Parathyroid adenoma (tissue), 2 donors: Measurements from ENCODE around the gene TMEM254.
A peak's percentile ranks its signal among the peaks of the same experiment; 100 is the strongest.

Experiments used
- H2AFZ ChIP-seq: fragments of 300-600 bp; sonication (generic); one replicate; pipeline ENCODE4 v1.7.0; 2017; ENCODE audit warnings: antibody characterized with exemption, mild to moderate bottlenecking
- H3K27ac ChIP-seq: fragments of 300-600 bp; sonication (generic); one replicate; pipeline ENCODE4 v1.7.0; 2017
- H3K27me3 ChIP-seq: fragments of 300-600 bp; sonication (generic); one replicate; pipeline ENCODE4 v1.7.0; 2017; ENCODE audit warnings: low read length; ENCODE audit not compliant: control insufficient read depth, insufficient read depth
- H3K36me3 ChIP-seq: fragments of 300-600 bp; sonication (generic); one replicate; pipeline ENCODE4 v1.7.0; 2017; ENCODE audit warnings: low read length; ENCODE audit not compliant: control insufficient read depth, insufficient read depth
- H3K4me1 ChIP-seq: fragments of 300-600 bp; sonication (generic); one replicate; pipeline ENCODE4 v1.7.0; 2017; ENCODE audit warnings: control low read depth
- H3K4me2 ChIP-seq: fragments of 300-600 bp; sonication (generic); one replicate; pipeline ENCODE4 v1.7.0; 2017; ENCODE audit warnings: low read length
- H3K4me3 ChIP-seq: fragments of 300-600 bp; sonication (generic); one replicate; pipeline ENCODE4 v1.7.0; 2017; ENCODE audit warnings: low read depth, low read length
- H3K79me2 ChIP-seq: fragments of 300-600 bp; sonication (generic); one replicate; pipeline ENCODE4 v1.7.0; 2017; ENCODE audit warnings: control low read depth
- H3K9ac ChIP-seq: fragments of 300-600 bp; sonication (generic); one replicate; pipeline ENCODE4 v1.7.0; 2017; ENCODE audit warnings: mild to moderate bottlenecking
- H3K9me3 ChIP-seq: fragments of 300-600 bp; sonication (generic); one replicate; pipeline ENCODE4 v1.7.0; 2017; ENCODE audit warnings: low read length; ENCODE audit not compliant: control insufficient read depth
- CTCF ChIP-seq: fragments of 300-600 bp; sonication (generic); IDR thresholded peaks from one replicate; pipeline ENCODE4 v1.7.0; 2017; ENCODE audit warnings: antibody characterized with exemption, mild to moderate bottlenecking
- donor health status: primary hyperparathyroidism.

Gene TMEM254

GRCh38 chr10:80137031-80137862 lies 58.8 kb downstream of the TMEM254 start:
- H3K27me3 ChIP-seq = no peaks in the 10 kb centered on the region
- H2AFZ ChIP-seq = no peak overlapping the region
- H3K4me1 ChIP-seq = peaks cover 4% of the 10 kb centered on the region
- no peak overlapping the region for H3K4me2 ChIP-seq
- no peaks in the 10 kb centered on the region for H3K79me2 ChIP-seq
- no peak overlapping the region for H3K4me3 ChIP-seq
- H3K36me3 ChIP-seq = no peaks in the 10 kb centered on the region
- H3K9ac ChIP-seq = no peak overlapping the region
- no peaks in the 10 kb centered on the region for H3K9me3 ChIP-seq
- no peak for TF ChIP-seq CTCF
- H3K27ac ChIP-seq = no peak overlapping the region

- H3K4me1 ChIP-seq = peaks cover 4% of the 10 kb centered on the region
- no peaks in the 10 kb centered on the region for H3K27me3 ChIP-seq
- H3K79me2 ChIP-seq = no peaks in the 10 kb centered on the region
- no peak overlapping the region for H3K9ac ChIP-seq
- H3K4me3 ChIP-seq = no peak overlapping the region
- no peak overlapping the region for H3K27ac ChIP-seq
- TF ChIP-seq CTCF = no peak
- H3K36me3 ChIP-seq = no peaks in the 10 kb centered on the region
- no peak overlapping the region for H2AFZ ChIP-seq
- H3K9me3 ChIP-seq = no peaks in the 10 kb centered on the region
- peak overlapping the region; percentile 11 for H3K4me2 ChIP-seq
These were observed 59.5 kb downstream of the TMEM254 start for GRCh38 chr10:80137920-80138319.

GRCh38 chr10:80139265-80139664 lies 60.8 kb downstream of the TMEM254 start:
- Histone ChIP-seq H2AFZ (no peak overlapping the region), H3K4me2 (no peak overlapping the region), H3K4me1 (peaks cover 8% of the 10 kb centered on the region), H3K36me3 (no peaks in the 10 kb centered on the region), H3K9ac (no peak overlapping the region), H3K27me3 (no peaks in the 10 kb centered on the region), H3K9me3 (no peaks in the 10 kb centered on the region), H3K27ac (no peak overlapping the region), H3K79me2 (no peaks in the 10 kb centered on the region), H3K4me3 (no peak overlapping the region)
- TF ChIP-seq CTCF = no peak

DNA sequence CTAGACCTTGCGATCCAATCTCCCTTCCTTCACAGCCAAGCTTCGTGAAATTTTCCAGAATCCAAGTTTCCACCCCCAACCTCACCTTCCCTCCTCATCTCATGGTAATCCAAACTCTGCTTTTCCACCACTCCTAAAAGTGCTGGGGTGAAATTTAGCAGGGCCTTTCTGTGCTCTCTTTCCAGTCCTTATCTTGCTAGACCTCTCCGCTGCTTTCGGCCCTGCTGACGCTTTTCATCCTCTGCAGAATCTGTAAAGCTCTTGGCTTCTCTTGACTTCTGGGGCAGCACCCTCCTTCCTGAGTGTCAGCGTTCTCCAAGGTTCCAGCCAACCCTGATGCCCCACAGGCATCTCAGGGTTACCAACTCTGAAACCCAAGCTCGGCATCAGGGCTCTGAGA lies 61.8 kb downstream of the TMEM254 start:
- Histone ChIP-seq H3K4me1 (peaks cover 11% of the 10 kb centered on the region), H2AFZ (no peak overlapping the region), H3K27ac (no peak overlapping the region), H3K4me3 (no peak overlapping the region), H3K9me3 (no peaks in the 10 kb centered on the region), H3K36me3 (no peaks in the 10 kb centered on the region), H3K9ac (no peak overlapping the region), H3K27me3 (no peaks in the 10 kb centered on the region), H3K79me2 (no peaks in the 10 kb centered on the region), H3K4me2 (no peak overlapping the region)
- TF ChIP-seq CTCF = no peak
